Measurements from ENCODE around the gene FAM98C.
A peak's percentile ranks its signal among the peaks of the same experiment; 100 is the strongest.

FAM98C gene

DNA sequence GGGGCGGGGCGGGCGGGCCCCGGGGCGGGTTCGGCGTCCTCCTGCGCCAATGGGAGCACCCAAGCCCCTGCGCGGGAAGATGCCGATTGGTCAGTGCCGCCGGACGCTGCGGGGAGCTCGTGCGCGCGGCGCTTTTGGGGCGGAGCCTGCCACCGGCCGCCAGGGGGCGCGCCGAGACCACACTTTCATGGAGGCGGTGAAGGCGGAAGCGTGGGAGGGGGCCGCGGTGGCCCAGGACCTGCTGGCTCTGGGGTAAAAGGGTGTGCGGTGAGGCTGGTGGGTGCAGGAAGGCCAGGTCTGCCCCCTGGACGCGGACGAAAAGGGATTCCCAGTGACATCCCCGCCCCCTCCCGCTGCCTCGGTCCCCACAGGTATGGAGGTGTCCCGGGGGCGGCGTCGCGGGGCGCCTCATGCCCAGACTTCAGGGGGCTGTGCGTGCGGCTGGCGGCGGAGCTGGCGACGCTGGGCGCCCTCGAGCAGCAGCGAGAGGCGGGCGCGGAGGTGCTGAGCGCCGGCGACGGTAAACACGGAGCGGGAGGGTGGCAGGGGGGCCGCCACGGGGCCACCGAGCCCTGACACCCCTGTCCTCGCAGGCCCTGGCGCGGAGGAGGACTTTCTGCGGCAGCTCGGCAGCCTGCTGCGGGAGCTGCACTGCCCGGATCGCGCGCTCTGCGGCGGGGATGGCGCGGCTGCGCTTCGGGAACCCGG lies at the start of gene FAM98C:
Gene FAM98C (plus strand): TSS at position 127 of the 708 bp plus-strand sequence. CDS start 61 bp downstream, at position 188.
- Histone ChIP-seq H3K4me3 (peak within 1 kb of the TSS; percentile 70 to 95 (median 86)), H3K4me1 (peaks cover 8 to 17% (median 13%) of the 10 kb centered on the region in 10 experiments; a peak in 17 of 20 replicates), H3K27me3 (peaks cover 0 to 21% (median 6%) of the 10 kb centered on the region in 11 experiments; a peak in 18 of 22 replicates), H3K9ac (peak within 1 kb of the TSS; percentile 73 to 89 (median 84)), H3K27ac (peak within 1 kb of the TSS; percentile 56 to 82 (median 69)), H3K36me3 (peaks cover 6 to 28% (median 15%) of the 10 kb centered on the region in 11 experiments; a peak in 18 of 22 replicates), H4K20me1 (peaks cover 0 to 10% (median 0%) of the 10 kb centered on the region in 11 experiments; a peak in 2 of 22 replicates), H3K9me3 (replicated peaks in 1 of 11) (no peaks in the 10 kb centered on the region), H3K4me2 (peak within 1 kb of the TSS; percentile 83 to 99 (median 94))
- no peak for TF ChIP-seq Cebpa-rat (IDR thresholded peaks at IDR 0.05)

DNA sequence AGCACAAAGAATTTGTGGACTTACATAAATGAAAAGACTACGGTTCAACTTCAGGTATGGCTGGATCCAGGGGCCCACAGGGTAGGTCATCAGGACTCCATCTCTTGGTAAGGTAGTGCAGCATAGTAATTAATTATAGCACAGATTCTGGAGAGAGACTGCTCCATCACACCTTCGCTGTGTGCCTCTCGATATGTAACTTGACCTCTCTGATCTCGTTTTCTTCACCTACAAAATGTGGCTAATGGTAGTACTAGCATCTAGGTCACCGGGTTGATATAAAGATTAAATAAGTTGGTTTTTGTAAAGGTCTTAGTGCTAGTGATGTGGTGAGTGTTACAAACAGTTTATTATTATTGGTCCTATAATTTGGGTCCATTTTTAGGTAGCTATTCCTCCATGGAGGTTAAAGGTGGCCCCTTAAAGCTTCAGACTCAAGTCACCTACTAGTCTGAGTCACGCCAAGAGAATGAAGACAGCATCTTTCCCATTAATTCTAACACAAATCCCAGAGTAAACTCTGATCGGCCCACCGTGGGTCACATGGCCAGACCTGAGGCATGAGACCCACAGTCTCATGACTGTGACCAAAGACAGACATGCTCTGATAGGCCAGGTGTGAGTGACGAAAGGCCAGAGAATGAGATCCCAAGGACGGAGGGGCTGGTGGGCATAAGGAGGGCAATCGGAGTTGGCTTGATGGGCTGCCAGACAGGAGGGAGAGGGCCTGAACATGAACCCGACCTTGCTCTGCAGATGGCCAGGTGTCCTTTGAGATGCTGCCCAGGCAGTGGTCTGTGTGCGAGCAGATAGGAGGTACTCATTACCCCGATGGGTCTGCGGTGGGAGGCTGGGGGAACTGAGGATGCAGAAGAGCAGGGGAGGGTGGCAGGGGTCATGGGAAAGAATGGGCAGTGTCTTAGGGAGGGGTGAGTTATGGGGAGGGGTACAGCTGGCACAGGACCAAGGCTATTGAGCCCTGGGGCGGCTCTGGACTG lies 46.9 kb upstream of the FAM98C start:
- peaks cover 0 to 11% (median 0%) of the 10 kb centered on the region in 11 experiments; a peak in 5 of 22 replicates for H4K20me1 ChIP-seq
- peaks cover 3 to 20% (median 13%) of the 10 kb centered on the region in 10 experiments; a peak in 18 of 20 replicates for H3K4me1 ChIP-seq
- no peak overlapping the region for H3K4me3 ChIP-seq
- H3K27ac ChIP-seq: no peak overlapping the region
- TF ChIP-seq Cebpa-rat (IDR thresholded peaks at IDR 0.05): no peak
- no peak overlapping the region for H3K9ac ChIP-seq
- no peak overlapping the region for H3K4me2 ChIP-seq
- H3K27me3 ChIP-seq: peaks cover 5 to 24% (median 15%) of the 10 kb centered on the region in 11 experiments
- H3K9me3 ChIP-seq (replicated peaks in 1 of 11): no peaks in the 10 kb centered on the region
- H3K36me3 ChIP-seq: no peaks in the 10 kb centered on the region

DNA sequence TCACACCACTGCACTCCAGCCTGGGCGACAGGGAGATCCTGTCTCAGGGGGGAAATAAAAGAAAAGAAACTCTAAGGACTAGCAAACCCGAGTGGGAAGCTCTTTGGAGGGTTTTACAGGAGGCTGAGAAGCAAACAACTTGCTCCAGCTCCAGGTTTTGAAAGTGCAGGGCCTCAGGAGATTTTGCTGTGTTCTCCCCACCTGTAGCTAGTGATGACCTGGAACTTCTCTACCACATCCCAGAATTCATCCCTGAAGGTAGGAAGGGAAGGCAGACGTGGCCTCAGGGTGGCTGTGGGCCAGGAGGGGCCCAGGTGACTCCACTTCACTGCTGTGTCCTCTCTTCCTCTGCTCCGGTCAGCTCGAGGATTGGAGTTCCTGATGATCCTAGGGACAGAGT lies 44.8 kb upstream of the FAM98C start:
- Histone ChIP-seq H4K20me1 (peaks cover 0 to 11% (median 0%) of the 10 kb centered on the region in 11 experiments; a peak in 5 of 22 replicates), H3K36me3 (no peaks in the 10 kb centered on the region), H3K27me3 (peaks cover 8 to 30% (median 22%) of the 10 kb centered on the region in 11 experiments), H3K4me1 (peaks cover 7 to 16% (median 13%) of the 10 kb centered on the region in 10 experiments; a peak in 19 of 20 replicates), H3K9ac (no peak overlapping the region), H3K27ac (no peak overlapping the region), H3K9me3 (replicated peaks in 1 of 11) (no peaks in the 10 kb centered on the region), H3K4me2 (no peak overlapping the region), H3K4me3 (no peak overlapping the region)
- TF ChIP-seq Cebpa-rat (IDR thresholded peaks at IDR 0.05): no peak

DNA sequence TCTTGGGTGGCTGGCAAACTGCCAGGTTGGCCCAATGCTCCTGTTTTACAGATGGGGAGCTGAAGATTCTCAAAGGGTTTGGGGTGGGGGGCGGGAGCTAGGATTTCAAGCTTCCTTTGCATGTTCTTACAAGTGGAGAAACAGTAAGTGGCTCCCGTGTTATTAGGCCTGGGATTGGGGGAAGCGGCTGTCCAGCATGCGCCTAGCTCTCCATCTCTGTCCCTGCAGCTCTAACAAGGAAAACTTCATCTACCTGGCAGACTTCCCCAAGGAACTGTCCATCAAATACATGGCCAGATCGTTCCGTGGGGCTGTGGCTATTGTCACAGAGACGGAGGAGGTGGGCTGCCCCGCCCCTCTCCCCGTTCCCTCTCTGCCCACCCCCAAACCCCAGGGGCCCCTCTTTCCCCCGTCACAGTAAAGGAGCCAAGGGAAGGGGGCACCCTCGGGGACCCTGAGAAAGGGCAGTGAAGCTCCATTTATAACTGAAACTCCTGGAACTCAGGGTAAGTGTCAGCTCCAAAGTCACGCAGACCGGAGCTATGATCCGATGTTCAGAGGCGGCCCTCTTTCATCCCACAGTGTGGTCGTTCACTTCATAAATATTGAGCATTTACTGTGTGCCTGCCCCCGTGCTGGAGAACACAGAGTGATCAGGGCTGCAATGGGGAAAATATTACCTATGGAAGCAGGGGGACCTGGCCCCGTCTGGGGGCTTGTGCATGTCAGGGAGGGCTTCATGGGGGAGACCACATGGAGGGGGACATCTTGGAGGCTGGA lies 43.5 kb upstream of the FAM98C start:
- Histone ChIP-seq H3K4me3 (no peak overlapping the region), H4K20me1 (peaks cover 0 to 11% (median 0%) of the 10 kb centered on the region in 11 experiments; a peak in 5 of 22 replicates), H3K4me2 (no peak overlapping the region), H3K9me3 (replicated peaks in 1 of 11) (peaks cover 1 to 6% (median 4%) of the 10 kb centered on the region in 11 experiments; a peak in 20 of 22 replicates), H3K4me1 (peaks cover 7 to 17% (median 15%) of the 10 kb centered on the region in 10 experiments; a peak in 19 of 20 replicates), H3K36me3 (no peaks in the 10 kb centered on the region), H3K27ac (no peak overlapping the region), H3K27me3 (peaks cover 8 to 30% (median 22%) of the 10 kb centered on the region in 11 experiments), H3K9ac (no peak overlapping the region)
- TF ChIP-seq Cebpa-rat (IDR thresholded peaks at IDR 0.05): no peak

DNA sequence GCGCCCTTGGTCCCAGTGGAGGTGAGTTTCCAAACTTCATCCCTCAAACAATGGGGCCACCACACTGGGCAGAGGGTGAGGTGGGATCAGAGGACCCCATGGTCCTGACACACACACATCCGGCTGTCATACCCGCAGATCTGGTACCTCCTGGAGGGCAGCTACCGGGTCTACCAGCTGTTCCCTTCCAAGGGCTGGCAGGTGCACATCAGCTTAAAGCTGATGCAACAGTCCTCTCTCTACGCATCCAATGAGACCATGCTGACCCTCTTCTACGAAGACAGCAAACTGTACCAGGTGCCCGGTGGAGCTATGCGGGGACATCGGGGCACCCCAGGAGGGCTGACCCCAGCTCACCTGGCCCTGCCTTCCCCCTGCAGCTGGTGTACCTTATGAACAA lies 42.5 kb upstream of the FAM98C start:
- no peak overlapping the region for H3K9ac ChIP-seq
- no peak for TF ChIP-seq Cebpa-rat (IDR thresholded peaks at IDR 0.05)
- peaks cover 7 to 16% (median 13%) of the 10 kb centered on the region in 11 experiments; a peak in 20 of 22 replicates for H3K9me3 ChIP-seq (replicated peaks in 1 of 11)
- peaks cover 0 to 11% (median 0%) of the 10 kb centered on the region in 11 experiments; a peak in 5 of 22 replicates for H4K20me1 ChIP-seq
- H3K4me2 ChIP-seq: 0 out of 22 replicates have a peak overlapping the region, but pooled peaks of 1 of the 11 experiments have one; percentile 100
- H3K27me3 ChIP-seq: peaks cover 8 to 30% (median 22%) of the 10 kb centered on the region in 11 experiments
- no peak overlapping the region for H3K4me3 ChIP-seq
- no peak overlapping the region for H3K27ac ChIP-seq
- H3K4me1 ChIP-seq: peaks cover 7 to 17% (median 15%) of the 10 kb centered on the region in 10 experiments; a peak in 19 of 20 replicates
- H3K36me3 ChIP-seq: no peaks in the 10 kb centered on the region

DNA sequence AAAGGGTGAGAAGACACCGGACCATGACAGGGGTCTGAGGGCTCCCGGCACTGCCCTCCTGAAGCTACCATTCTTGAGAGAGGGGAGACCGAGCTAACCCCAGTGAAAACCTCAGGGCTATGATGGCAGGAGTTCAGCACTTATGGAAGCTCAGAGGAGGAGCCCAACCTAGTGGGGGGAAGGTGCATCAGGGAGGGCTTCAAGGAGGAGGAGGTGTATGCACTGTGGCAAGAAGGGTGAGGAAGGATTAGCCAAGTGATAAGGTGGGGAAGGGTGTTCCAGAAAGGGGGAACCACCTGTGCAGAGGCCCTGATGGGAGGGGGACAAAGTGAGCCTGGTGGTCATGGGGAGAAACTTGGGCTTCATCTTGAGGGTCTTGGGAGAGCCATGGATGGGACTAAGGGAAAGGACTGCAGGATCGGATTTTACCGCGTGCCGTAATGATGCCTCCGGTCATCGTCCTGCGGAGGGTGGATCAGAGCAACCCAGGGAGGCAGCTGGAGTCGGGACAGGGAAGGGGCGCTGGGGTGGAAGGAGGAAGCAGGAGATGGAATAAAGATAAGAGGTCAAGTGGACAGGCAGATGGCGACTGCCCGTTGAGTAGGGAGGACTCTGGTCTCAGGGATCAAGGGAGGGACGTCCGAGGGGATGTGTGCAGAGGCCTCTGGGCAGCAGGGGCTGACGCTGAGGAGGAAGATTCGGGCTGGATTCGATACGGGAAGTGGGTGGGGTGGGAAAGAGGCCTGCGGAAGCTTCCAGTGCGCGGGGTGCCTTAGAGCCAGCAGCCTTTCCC lies 41.9 kb upstream of the FAM98C start:
- peaks cover 7 to 17% (median 15%) of the 10 kb centered on the region in 10 experiments; a peak in 19 of 20 replicates for H3K4me1 ChIP-seq
- peaks cover 0 to 11% (median 0%) of the 10 kb centered on the region in 11 experiments; a peak in 5 of 22 replicates for H4K20me1 ChIP-seq
- peak overlapping the region; percentile 39 to 74 (median 67); a peak in 20 of 22 replicates for H3K9ac ChIP-seq
- TF ChIP-seq Cebpa-rat (IDR thresholded peaks at IDR 0.05): no peak
- H3K4me2 ChIP-seq: peak overlapping the region; percentile 88 to 100 (median 96)
- peak overlapping the region in 2 of 11 experiments; percentile 44 to 59; a peak in 3 of 22 replicates for H3K27ac ChIP-seq
- peaks cover 8 to 30% (median 22%) of the 10 kb centered on the region in 11 experiments for H3K27me3 ChIP-seq
- peaks cover 7 to 17% (median 14%) of the 10 kb centered on the region in 11 experiments; a peak in 20 of 22 replicates for H3K9me3 ChIP-seq (replicated peaks in 1 of 11)
- peak overlapping the region; percentile 64 to 90 (median 73) for H3K4me3 ChIP-seq
- H3K36me3 ChIP-seq: no peaks in the 10 kb centered on the region

DNA sequence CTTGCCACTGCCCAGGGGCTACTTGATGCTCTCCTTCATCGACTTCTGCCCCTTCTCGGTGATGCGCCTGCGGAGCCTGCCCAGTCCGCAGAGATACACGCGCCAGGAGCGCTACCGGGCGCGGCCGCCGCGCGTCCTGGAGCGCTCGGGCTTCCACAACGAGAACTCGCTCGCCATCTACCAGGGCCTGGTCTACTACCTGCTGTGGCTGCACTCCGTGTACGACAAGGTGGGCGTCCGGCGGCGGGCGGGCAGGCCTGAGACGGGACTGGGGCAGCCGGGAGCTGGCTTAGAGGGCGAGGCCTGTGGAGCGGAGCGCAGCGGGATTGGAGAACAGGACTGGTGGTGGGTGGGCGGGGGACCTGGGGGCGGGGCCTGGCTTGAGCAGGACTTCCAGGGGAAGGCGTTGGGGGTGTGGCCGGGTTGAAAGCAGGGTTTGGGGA lies 41.2 kb upstream of the FAM98C start:
- H3K27me3 ChIP-seq: peaks cover 8 to 30% (median 22%) of the 10 kb centered on the region in 11 experiments
- peaks cover 0 to 9% (median 0%) of the 10 kb centered on the region in 11 experiments; a peak in 5 of 22 replicates for H4K20me1 ChIP-seq
- TF ChIP-seq Cebpa-rat (IDR thresholded peaks at IDR 0.05): no peak
- H3K27ac ChIP-seq: peak overlapping the region in 3 of 11 experiments; percentile 35 to 60 (median 55); a peak in 5 of 22 replicates
- H3K4me3 ChIP-seq: peak overlapping the region; percentile 64 to 90 (median 73)
- peak overlapping the region; percentile 53 to 74 (median 67); a peak in 21 of 22 replicates for H3K9ac ChIP-seq
- H3K4me1 ChIP-seq: peaks cover 7 to 17% (median 15%) of the 10 kb centered on the region in 10 experiments; a peak in 19 of 20 replicates
- peaks cover 7 to 17% (median 14%) of the 10 kb centered on the region in 11 experiments; a peak in 20 of 22 replicates for H3K9me3 ChIP-seq (replicated peaks in 1 of 11)
- H3K36me3 ChIP-seq: no peaks in the 10 kb centered on the region
- H3K4me2 ChIP-seq: peak overlapping the region; percentile 88 to 100 (median 96)

Measured in BLaER1 treated with 17β-estradiol and CSF1 and Interleukin-3, amounts not matched to agents 10 nM and 100 nM (cell line).